ENCODE results near the gene DNAH10.

The DNAH10 gene

GRCh38 chr12:123860377-123860776 lies 98.3 kb downstream of the DNAH10 start:
- H3K9me2 ChIP-seq (ENCODE audit: low read depth, low read length): no peaks in the 10 kb centered on the region
- H4K20me1 ChIP-seq (ENCODE audit: insufficient read depth, low read length): no peaks in the 10 kb centered on the region
- H2AFZ ChIP-seq (ENCODE audit: low read length): no peak overlapping the region
- no peaks in the 10 kb centered on the region for H3K36me3 ChIP-seq (ENCODE audit: insufficient read depth, low read length)
- no peaks in the 10 kb centered on the region for H3K9me3 ChIP-seq (ENCODE audit: low read length)
- H3K4me3 ChIP-seq (ENCODE audit: low read depth, low read length, poor library complexity, severe bottlenecking): no peak overlapping the region
- no peak overlapping the region for H3K27ac ChIP-seq (ENCODE audit: low read depth, low read length, poor library complexity, severe bottlenecking)
- no peaks in the 10 kb centered on the region for H3F3A ChIP-seq (ENCODE audit: insufficient read depth, low read length)
- H3K27me3 ChIP-seq (ENCODE audit: insufficient read depth, low read length): no peaks in the 10 kb centered on the region; the same call in 1 of the 2 replicates
- H3K79me2 ChIP-seq (ENCODE audit: insufficient read depth, low read length): no peaks in the 10 kb centered on the region
- H3K9ac ChIP-seq (ENCODE audit: low read length): no peak overlapping the region
- H3K4me1 ChIP-seq (ENCODE audit: insufficient read depth, low read length, severe bottlenecking): no peaks in the 10 kb centered on the region
- no peak for TF ChIP-seq EZH2 (IDR thresholded peaks at IDR 0.05; ENCODE audit: borderline replicate concordance, low read length)
- TF ChIP-seq, protein P1, sequence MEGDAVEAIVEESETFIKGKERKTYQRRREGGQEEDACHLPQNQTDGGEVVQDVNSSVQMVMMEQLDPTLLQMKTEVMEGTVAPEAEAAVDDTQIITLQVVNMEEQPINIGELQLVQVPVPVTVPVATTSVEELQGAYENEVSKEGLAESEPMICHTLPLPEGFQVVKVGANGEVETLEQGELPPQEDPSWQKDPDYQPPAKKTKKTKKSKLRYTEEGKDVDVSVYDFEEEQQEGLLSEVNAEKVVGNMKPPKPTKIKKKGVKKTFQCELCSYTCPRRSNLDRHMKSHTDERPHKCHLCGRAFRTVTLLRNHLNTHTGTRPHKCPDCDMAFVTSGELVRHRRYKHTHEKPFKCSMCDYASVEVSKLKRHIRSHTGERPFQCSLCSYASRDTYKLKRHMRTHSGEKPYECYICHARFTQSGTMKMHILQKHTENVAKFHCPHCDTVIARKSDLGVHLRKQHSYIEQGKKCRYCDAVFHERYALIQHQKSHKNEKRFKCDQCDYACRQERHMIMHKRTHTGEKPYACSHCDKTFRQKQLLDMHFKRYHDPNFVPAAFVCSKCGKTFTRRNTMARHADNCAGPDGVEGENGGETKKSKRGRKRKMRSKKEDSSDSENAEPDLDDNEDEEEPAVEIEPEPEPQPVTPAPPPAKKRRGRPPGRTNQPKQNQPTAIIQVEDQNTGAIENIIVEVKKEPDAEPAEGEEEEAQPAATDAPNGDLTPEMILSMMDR (IDR thresholded peaks at IDR 0.05; ENCODE audit: low read length): no peak
- H3K4me2 ChIP-seq (ENCODE audit: low read length): no peak overlapping the region

- no peaks in the 10 kb centered on the region for H3K9me2 ChIP-seq (ENCODE audit: low read depth, low read length)
- no peak overlapping the region for H3K4me2 ChIP-seq (ENCODE audit: low read length)
- H3K4me3 ChIP-seq (ENCODE audit: low read depth, low read length, poor library complexity, severe bottlenecking): no peak overlapping the region
- H2AFZ ChIP-seq (ENCODE audit: low read length): no peak overlapping the region
- no peaks in the 10 kb centered on the region for H3K9me3 ChIP-seq (ENCODE audit: low read length)
- H3K27me3 ChIP-seq (ENCODE audit: insufficient read depth, low read length): no peaks in the 10 kb centered on the region; the same call in 1 of the 2 replicates
- H3K36me3 ChIP-seq (ENCODE audit: insufficient read depth, low read length): no peaks in the 10 kb centered on the region
- H3K9ac ChIP-seq (ENCODE audit: low read length): no peak overlapping the region
- H3K79me2 ChIP-seq (ENCODE audit: insufficient read depth, low read length): no peaks in the 10 kb centered on the region
- no peaks in the 10 kb centered on the region for H4K20me1 ChIP-seq (ENCODE audit: insufficient read depth, low read length)
- H3K4me1 ChIP-seq (ENCODE audit: insufficient read depth, low read length, severe bottlenecking): no peaks in the 10 kb centered on the region
- H3K27ac ChIP-seq (ENCODE audit: low read depth, low read length, poor library complexity, severe bottlenecking): no peak overlapping the region
- TF ChIP-seq EZH2 (IDR thresholded peaks at IDR 0.05; ENCODE audit: borderline replicate concordance, low read length): no peak
- TF ChIP-seq, protein P1 (IDR thresholded peaks at IDR 0.05; ENCODE audit: low read length): no peak
- H3F3A ChIP-seq (ENCODE audit: insufficient read depth, low read length): no peaks in the 10 kb centered on the region
These were observed 99.3 kb downstream of the DNAH10 start for GRCh38 chr12:123861392-123861791.

DNA sequence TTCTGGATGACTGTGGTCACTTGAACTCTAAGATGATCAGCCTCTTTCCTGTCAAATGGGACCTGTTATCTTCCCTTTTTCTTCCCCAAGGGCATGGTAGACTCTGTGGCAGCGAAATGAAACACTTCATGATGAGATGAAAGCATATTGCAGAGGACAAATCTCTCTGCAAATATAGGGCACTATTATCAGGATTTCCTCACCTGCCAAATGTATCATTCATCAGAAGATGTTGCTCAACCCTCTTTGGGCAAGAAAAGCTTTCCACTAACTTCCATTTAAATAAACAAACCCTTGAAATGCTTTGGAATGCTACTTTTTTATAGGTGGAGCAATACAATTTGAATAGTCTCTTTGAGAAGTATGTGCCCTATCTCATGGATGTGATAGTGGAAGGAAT lies 105.0 kb downstream of the DNAH10 start:
- Histone ChIP-seq H3K4me1 (ENCODE audit: insufficient read depth, low read length, severe bottlenecking) (no peaks in the 10 kb centered on the region), H3K79me2 (ENCODE audit: insufficient read depth, low read length) (no peaks in the 10 kb centered on the region), H3K27ac (ENCODE audit: low read depth, low read length, poor library complexity, severe bottlenecking) (no peak overlapping the region), H2AFZ (ENCODE audit: low read length) (no peak overlapping the region), H3K9ac (ENCODE audit: low read length) (no peak overlapping the region), H3K9me3 (ENCODE audit: low read length) (no peaks in the 10 kb centered on the region), H3K4me2 (ENCODE audit: low read length) (no peak overlapping the region), H3K9me2 (ENCODE audit: low read depth, low read length) (no peaks in the 10 kb centered on the region), H3K27me3 (ENCODE audit: insufficient read depth, low read length) (no peaks in the 10 kb centered on the region; the same call in none of the 2 replicates), H3K36me3 (ENCODE audit: insufficient read depth, low read length) (no peaks in the 10 kb centered on the region), H3K4me3 (ENCODE audit: low read depth, low read length, poor library complexity, severe bottlenecking) (no peak overlapping the region), H3F3A (ENCODE audit: insufficient read depth, low read length) (no peaks in the 10 kb centered on the region), H4K20me1 (ENCODE audit: insufficient read depth, low read length) (no peaks in the 10 kb centered on the region)
- no peak for TF ChIP-seq EZH2 (IDR thresholded peaks at IDR 0.05; ENCODE audit: borderline replicate concordance, low read length)
- TF ChIP-seq, protein P1 (IDR thresholded peaks at IDR 0.05; ENCODE audit: low read length): no peak
